B cell (primary cell): ENCODE results near the gene SMC2. TPM values are rescaled to one million over a fixed set of nuclear protein-coding genes. Genes with fewer than 3 reads are reported as not detected.

Source experiments
- ATAC-seq: fragments of 200-7000 bp; cut with Tn5 transposase; one replicate; pipeline ENCODE4 v1.10.0; 2021; ENCODE audit warnings: low read depth, mild to moderate bottlenecking, moderate number of reproducible peaks, moderate library complexity
- CTCF ChIA-PET: fragments of 350-600 bp; sonication (Branson Sonifier 250); formaldehyde crosslinking; loops from one replicate; lab custom pipeline; 2021; ENCODE audit warnings: antibody characterized with exemption, inconsistent platforms; lab: Charles Lee
- POLR2A ChIA-PET: fragments of 350-600 bp; sonication (Branson Sonifier 250); formaldehyde crosslinking; loops from one replicate; lab custom pipeline; 2021; ENCODE audit warnings: antibody characterized with exemption; lab: Charles Lee
- DNase-seq: peaks from one replicate; pipeline ENCODE4 v3.0.0; 2013
- H2AFZ ChIP-seq: 2 replicates; pipeline ENCODE4 v1.6.1; 2012; ENCODE audit warnings: mild to moderate bottlenecking, low read depth, low read length; ENCODE audit not compliant: insufficient read depth, poor library complexity, severe bottlenecking
- H3K27ac ChIP-seq, 2 donors: 1 replicate in 1 of 2; 2 replicates in 1 of 2; pipeline ENCODE4 v1.5.1; 2012 to 2013; ENCODE audit warnings: low read length in 2 of 2, mild to moderate bottlenecking in 2 of 2, moderate library complexity in 1 of 2
- H3K27me3 ChIP-seq, 4 experiments: fragments of 200-600 bp in 1 of 4; sonication (generic) in 1 of 4; replicated peaks in 1 of 4; 1 replicate in 2 of 4; 2 replicates in 2 of 4; pipeline versions ENCODE4 v1.6.1 to v1.7.0; 2013 to 2016; ENCODE audit warnings: low read length in 3 of 4, mild to moderate bottlenecking in 2 of 4, mixed read lengths in 1 of 4, moderate library complexity in 1 of 4; ENCODE audit not compliant: insufficient read depth in 4 of 4, control insufficient read depth in 3 of 4; ENCODE audit errors: control extremely low read depth in 1 of 4
- H3K36me3 ChIP-seq, 2 experiments: replicated peaks in 1 of 2; 1 replicate in 1 of 2; 2 replicates in 1 of 2; pipeline versions ENCODE4 v1.6.1 to v1.7.1; 2013; ENCODE audit warnings: low read length in 1 of 2; ENCODE audit not compliant: insufficient read depth in 2 of 2, control insufficient read depth in 1 of 2; ENCODE audit errors: control extremely low read depth in 1 of 2, extremely low read depth in 1 of 2
- H3K4me1 ChIP-seq, 2 donors: fragments of 200-600 bp in 1 of 2; sonication (generic) in 1 of 2; 1 replicate in 1 of 2; 2 replicates in 1 of 2; pipeline versions ENCODE4 v1.5.1 to v1.6.1; 2013 to 2017; ENCODE audit warnings: low read length in 2 of 2; ENCODE audit not compliant: control insufficient read depth in 2 of 2, insufficient read depth in 2 of 2
- H3K4me2 ChIP-seq: replicated peaks from 2 replicates; pipeline ENCODE3; 2012; ENCODE audit warnings: mild to moderate bottlenecking, low read depth, low read length; ENCODE audit not compliant: poor library complexity, severe bottlenecking
- H3K4me3 ChIP-seq, 5 experiments: fragments of 200-600 bp in 1 of 5; sonication (generic) in 1 of 5; 1 replicate in 3 of 5; 2 replicates in 2 of 5; pipeline versions ENCODE4 v1.5.1 to v1.7.0; 2011 to 2016; ENCODE audit warnings: low read length in 4 of 5, mild to moderate bottlenecking in 4 of 5, low read depth in 2 of 5, control low read depth in 1 of 5, moderate library complexity in 1 of 5; ENCODE audit not compliant: insufficient read depth in 1 of 5; ENCODE audit errors: control extremely low read depth in 1 of 5, extremely low read depth in 1 of 5
- H3K79me2 ChIP-seq: fragments of 200-600 bp; sonication (generic); one replicate; pipeline ENCODE4 v1.6.0; 2016; ENCODE audit warnings: low read length; ENCODE audit not compliant: control insufficient read depth, insufficient read depth
- H3K9ac ChIP-seq: fragments of 200-600 bp; sonication (generic); 2 replicates; pipeline ENCODE4 v1.6.1; 2017; ENCODE audit warnings: mild to moderate bottlenecking, low read length, moderate library complexity
- H3K9me3 ChIP-seq, 3 donors: one replicate each; pipeline versions ENCODE4 v1.6.1 to v1.7.1; 2013; ENCODE audit warnings: low read length in 2 of 3; ENCODE audit not compliant: control insufficient read depth in 2 of 3, insufficient read depth in 1 of 3; ENCODE audit errors: control extremely low read depth in 1 of 3
- H4K20me1 ChIP-seq: 2 replicates; pipeline ENCODE4 v1.6.0; 2012; ENCODE audit warnings: mild to moderate bottlenecking, low read length; ENCODE audit not compliant: insufficient read depth, control insufficient read depth, poor library complexity, severe bottlenecking
- H3K27ac Mint-ChIP-seq: one replicate; pipeline ENCODE4 v1.8.0; 2021; ENCODE audit warnings: mixed read lengths
- H3K27me3 Mint-ChIP-seq: one replicate; pipeline ENCODE4 v1.8.0; 2021; ENCODE audit warnings: mixed read lengths
- H3K4me1 Mint-ChIP-seq: one replicate; pipeline ENCODE4 v1.8.0; 2021; ENCODE audit warnings: mixed read lengths
- H3K4me3 Mint-ChIP-seq: one replicate; pipeline ENCODE4 v1.8.0; 2021; ENCODE audit warnings: mixed read lengths
- H3K9me3 Mint-ChIP-seq: one replicate; pipeline ENCODE4 v1.8.0; 2022; ENCODE audit warnings: mixed read lengths; ENCODE audit not compliant: insufficient read depth
- EZH2 ChIP-seq: IDR thresholded peaks from 2 replicates; pipeline ENCODE4 v1.6.1; 2012; ENCODE audit warnings: borderline replicate concordance, low read depth, mild to moderate bottlenecking, moderate library complexity, low read length; ENCODE audit not compliant: insufficient read depth, poor library complexity, severe bottlenecking
- WGBS: methylation state at CpG from one replicate; pipeline ENCODE4 v1.1.5; 2013; ENCODE audit warnings: missing lambda C conversion rate; ENCODE audit not compliant: insufficient coverage; 5-methylcytosine and 5-hydroxymethylcytosine counted together
- intact Hi-C: fragments of 100-400 bp; cut with micrococcal nuclease; formaldehyde crosslinking; loops from one replicate; pipeline ENCODE4 v1.10.0; 2022
- polyA plus RNA-seq: library from polyadenylated mRNA; depleted of rRNA; stranded (reverse); fragments of >200 nt; gene quantifications from 2 replicates; pipeline ENCODE4 v1.2.3, GENCODE V29; 2012
- total RNA-seq, 2 donors: library from RNA; stranded (reverse); fragments of 120-200 nt in 1 of 2; gene quantifications; 1 replicate in 1 of 2; 2 replicates in 1 of 2; pipeline versions ENCODE4 v1.2.3 to v1.2.4, GENCODE V29; 2013 to 2022
- TF ChIP-seq, protein P1 (sequence below): fragments of 200-600 bp; IDR thresholded peaks from one replicate; pipeline ENCODE4 v1.8.0; 2022; ENCODE audit warnings: antibody characterized with exemption, mild to moderate bottlenecking

SMC2 gene
- total and polyA plus RNA-seq, 2 donors (not counting 1 experiment from before 2014, with no cell fraction given) = 1.6 to 10.6 TPM

DNA sequence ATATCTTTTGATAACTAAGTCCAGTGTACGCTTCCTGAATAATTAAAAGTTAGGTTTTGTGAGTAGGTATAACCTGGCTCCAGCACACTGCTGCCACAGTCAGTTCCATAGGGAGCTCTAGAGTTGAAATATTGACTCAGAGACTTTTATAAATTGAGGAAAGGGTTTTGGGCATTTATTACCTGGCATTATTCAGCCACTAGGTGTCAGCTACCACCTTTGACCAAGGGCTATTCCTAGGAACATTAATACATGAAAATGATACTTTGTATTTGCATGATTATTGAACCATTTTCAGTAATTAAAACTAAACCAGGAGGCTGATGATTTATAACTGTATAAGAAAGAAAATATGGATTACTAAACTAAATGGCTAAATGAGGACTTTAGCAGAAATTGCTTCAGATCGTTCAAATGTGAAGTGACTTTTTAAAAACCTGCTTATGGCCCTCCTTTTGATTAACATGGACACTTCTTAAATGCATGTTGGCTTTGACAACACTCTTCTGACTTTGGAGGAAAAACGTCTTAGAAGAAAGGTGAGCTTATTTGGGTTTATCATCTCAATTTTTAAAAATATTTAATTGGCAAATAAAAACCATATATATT lies 83.0 kb downstream of the SMC2 start:
- no peak overlapping the region for H3K27ac ChIP-seq
- Mint-ChIP-seq H3K27me3 (peaks cover 8% of the 10 kb centered on the region), H3K27ac (no peak overlapping the region), H3K9me3 (no peaks in the 10 kb centered on the region), H3K4me3 (no peak overlapping the region), H3K4me1 (no peaks in the 10 kb centered on the region)
- no peak overlapping the region for H3K4me2 ChIP-seq
- no peaks in the 10 kb centered on the region for H3K4me1 ChIP-seq
- ChIA-PET POLR2A (no interaction called here), CTCF (interaction anchor here (0.9 to 2.3 kb wide), 2 partner anchors 564 to 568 kb away, joined by 3 to 10 read pairs; no protein-coding TSS in a partner anchor)
- no peaks in the 10 kb centered on the region for H3K27me3 ChIP-seq
- H3K9me3 ChIP-seq = no peaks in the 10 kb centered on the region
- H3K79me2 ChIP-seq = no peaks in the 10 kb centered on the region
- TF ChIP-seq, protein P1, sequence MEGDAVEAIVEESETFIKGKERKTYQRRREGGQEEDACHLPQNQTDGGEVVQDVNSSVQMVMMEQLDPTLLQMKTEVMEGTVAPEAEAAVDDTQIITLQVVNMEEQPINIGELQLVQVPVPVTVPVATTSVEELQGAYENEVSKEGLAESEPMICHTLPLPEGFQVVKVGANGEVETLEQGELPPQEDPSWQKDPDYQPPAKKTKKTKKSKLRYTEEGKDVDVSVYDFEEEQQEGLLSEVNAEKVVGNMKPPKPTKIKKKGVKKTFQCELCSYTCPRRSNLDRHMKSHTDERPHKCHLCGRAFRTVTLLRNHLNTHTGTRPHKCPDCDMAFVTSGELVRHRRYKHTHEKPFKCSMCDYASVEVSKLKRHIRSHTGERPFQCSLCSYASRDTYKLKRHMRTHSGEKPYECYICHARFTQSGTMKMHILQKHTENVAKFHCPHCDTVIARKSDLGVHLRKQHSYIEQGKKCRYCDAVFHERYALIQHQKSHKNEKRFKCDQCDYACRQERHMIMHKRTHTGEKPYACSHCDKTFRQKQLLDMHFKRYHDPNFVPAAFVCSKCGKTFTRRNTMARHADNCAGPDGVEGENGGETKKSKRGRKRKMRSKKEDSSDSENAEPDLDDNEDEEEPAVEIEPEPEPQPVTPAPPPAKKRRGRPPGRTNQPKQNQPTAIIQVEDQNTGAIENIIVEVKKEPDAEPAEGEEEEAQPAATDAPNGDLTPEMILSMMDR = peak; percentile 20
- TF ChIP-seq EZH2 = no peak
- no peaks in the 10 kb centered on the region for H4K20me1 ChIP-seq
- DNase-seq (peak; percentile 9), ATAC-seq (no peak)
- intact Hi-C loops = loop anchor here (2.0 kb wide), 1 partner anchor 566 kb away; no protein-coding TSS in a partner anchor
- H2AFZ ChIP-seq = no peak overlapping the region
- H3K9ac ChIP-seq = no peak overlapping the region
- H3K36me3 ChIP-seq = no peaks in the 10 kb centered on the region
- WGBS = no CpG with 5 or more reads among the region's 3 CpGs
- H3K4me3 ChIP-seq = no peak overlapping the region

DNA sequence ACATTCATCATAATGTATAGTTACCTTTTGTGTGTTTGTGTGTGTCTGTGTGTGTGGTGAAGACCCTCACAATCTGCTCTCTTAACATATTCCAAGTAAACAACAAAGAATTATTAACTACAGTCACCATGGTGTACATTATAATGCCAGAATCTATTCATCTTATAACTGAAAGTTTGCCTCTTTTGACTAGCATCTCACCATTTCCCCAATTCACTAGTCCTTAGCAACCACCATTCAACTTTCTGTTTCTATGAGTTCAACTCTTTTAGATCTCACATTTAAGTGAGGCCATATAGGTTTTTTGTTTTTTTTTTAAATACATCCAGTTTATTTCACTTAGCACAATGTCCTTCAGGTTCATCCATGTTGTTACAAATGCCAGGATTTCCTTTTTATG lies 83.6 kb downstream of the SMC2 start:
- CTCF ChIA-PET = interaction anchor here (2.3 kb wide), 1 partner anchor 567 kb away, joined by 10 read pairs; no protein-coding TSS in a partner anchor
- TF ChIP-seq, protein P1 = no peak
- TF ChIP-seq EZH2 = no peak

More for the DNA sequence above, 83.6 kb downstream of the SMC2 start:
- Histone ChIP-seq H4K20me1 (no peaks in the 10 kb centered on the region), H3K9ac (no peak overlapping the region), H3K4me3 (no peak overlapping the region), H3K79me2 (no peaks in the 10 kb centered on the region), H3K27ac (no peak overlapping the region), H3K36me3 (no peaks in the 10 kb centered on the region), H3K9me3 (no peaks in the 10 kb centered on the region), H3K27me3 (no peaks in the 10 kb centered on the region), H2AFZ (no peak overlapping the region), H3K4me1 (no peaks in the 10 kb centered on the region), H3K4me2 (no peak overlapping the region)
- intact Hi-C loops = loop anchor here (2.0 kb wide), 1 partner anchor 565 kb away; no protein-coding TSS in a partner anchor
- Mint-ChIP-seq H3K27me3 (peaks cover 8% of the 10 kb centered on the region), H3K4me1 (no peaks in the 10 kb centered on the region), H3K27ac (no peak overlapping the region), H3K9me3 (no peaks in the 10 kb centered on the region), H3K4me3 (no peak overlapping the region)
- ATAC-seq = no peak
- no peak for DNase-seq
- POLR2A ChIA-PET = no interaction called here
